Gastrocnemius medialis (tissue), 4 donors: ENCODE measurements around the gene CGNL1.

Source experiments
- POLR2A ChIP-seq, 2 donors: fragments of 450-650 bp; IDR thresholded peaks; one replicate each; pipeline ENCODE4 v1.6.1; 2017; ENCODE audit warnings: antibody characterized with exemption in 2 of 2, mild to moderate bottlenecking in 2 of 2, moderate library complexity in 2 of 2
- TF ChIP-seq, protein P1 (sequence below), 5 experiments: fragments of 450-650 bp in 3 of 5; fragments of 200-600 bp in 2 of 5; sonication (generic) in 2 of 5; IDR thresholded peaks in 4 of 5; conservative IDR thresholded peaks in 1 of 5; 1 replicate in 4 of 5; 2 replicates in 1 of 5; pipeline ENCODE4 v1.5.1; 2016 to 2019; ENCODE audit warnings: antibody characterized with exemption in 5 of 5, mild to moderate bottlenecking in 3 of 5, moderate library complexity in 3 of 5

DNA sequence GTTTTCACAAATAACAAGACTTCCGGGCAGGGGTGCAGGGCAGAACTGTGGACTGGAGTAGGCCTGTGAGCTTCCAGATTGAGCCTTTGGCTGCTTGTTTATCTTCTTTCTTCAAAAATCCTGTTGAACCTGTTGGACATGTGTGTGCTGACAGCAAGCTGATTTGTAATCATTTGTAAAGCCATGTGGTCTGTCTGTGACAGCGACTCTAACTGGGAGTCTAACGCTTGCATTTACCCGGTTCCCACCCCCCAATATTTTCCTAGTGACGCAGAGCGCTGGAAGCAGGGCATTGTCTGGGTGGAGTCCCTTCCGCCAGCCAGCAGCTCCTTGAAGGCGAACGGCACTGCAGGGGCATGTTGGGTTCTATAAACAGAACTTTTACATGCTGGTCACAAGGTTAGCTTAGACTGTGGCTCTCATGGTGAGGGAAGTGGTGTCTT lies 129.7 kb downstream of the CGNL1 start:
- no peak for TF ChIP-seq POLR2A (IDR thresholded peaks at IDR 0.05)
- TF ChIP-seq, protein P1, sequence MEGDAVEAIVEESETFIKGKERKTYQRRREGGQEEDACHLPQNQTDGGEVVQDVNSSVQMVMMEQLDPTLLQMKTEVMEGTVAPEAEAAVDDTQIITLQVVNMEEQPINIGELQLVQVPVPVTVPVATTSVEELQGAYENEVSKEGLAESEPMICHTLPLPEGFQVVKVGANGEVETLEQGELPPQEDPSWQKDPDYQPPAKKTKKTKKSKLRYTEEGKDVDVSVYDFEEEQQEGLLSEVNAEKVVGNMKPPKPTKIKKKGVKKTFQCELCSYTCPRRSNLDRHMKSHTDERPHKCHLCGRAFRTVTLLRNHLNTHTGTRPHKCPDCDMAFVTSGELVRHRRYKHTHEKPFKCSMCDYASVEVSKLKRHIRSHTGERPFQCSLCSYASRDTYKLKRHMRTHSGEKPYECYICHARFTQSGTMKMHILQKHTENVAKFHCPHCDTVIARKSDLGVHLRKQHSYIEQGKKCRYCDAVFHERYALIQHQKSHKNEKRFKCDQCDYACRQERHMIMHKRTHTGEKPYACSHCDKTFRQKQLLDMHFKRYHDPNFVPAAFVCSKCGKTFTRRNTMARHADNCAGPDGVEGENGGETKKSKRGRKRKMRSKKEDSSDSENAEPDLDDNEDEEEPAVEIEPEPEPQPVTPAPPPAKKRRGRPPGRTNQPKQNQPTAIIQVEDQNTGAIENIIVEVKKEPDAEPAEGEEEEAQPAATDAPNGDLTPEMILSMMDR (IDR thresholded peaks at IDR 0.05 in 4 of 5, conservative IDR thresholded peaks at IDR 0.05 in 1 of 5) = no peak
